ENCODE data around the gene CHMP4A.

The CHMP4A gene

DNA sequence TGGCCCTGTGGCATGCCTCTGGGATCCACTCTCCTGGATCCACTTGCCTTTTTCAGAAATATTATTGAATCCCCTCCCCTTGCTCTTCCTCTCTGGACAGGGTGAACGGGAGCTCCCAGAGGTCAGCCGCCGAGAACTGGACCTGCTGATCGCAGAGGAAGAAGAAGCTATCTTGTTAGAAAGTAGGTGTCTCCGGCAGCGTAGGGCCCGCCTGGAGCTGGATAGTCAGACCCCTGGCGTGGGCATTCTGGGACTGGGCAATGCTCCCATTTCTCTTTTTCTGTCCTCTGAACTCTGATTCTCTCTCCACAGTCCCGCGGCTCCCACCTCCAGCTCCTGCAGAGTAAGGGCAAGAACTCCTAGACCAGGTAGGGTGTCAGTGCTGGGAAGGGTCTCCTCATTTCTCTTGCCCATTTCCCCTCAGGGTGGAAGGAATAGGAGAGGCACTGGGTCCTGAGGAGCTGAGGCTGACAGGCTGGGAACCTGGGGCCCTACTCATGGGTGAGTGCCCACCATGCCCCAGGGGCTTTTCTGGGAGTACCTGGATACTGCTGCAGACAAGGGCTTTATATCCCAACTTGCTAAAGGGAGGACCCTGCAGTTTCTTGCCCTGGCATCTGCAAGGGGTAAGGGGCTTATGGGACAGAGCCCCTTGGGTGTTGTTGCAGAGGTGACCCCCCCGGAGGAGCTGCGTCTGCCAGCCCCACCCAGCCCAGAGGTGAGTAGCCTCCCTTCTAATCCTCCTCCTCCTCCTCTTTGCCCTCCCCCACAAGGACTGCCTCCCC is 36.1 kb downstream of the CHMP4A start:
- DNase-seq: no peak

DNA sequence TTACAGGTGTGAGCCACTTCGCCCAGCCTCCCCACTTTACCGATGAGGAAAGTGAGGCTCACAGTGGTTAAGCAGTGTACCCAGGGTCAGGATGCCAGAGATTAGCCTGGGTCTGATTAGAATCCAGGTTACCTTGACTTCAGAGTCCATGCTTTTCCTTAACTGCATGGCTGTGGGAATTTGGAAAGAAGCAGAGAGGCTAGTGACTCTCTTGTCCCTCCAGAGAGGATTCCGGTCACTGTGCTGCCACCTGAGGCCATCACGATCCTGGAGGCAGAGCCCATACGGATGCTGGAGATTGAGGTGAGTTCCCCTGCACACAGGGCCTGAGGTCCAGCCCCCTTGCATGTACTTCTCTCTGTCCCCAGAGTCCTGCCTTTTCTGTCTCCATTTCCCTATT is 36.7 kb downstream of the CHMP4A start:
- DNase-seq: no peak

DNA sequence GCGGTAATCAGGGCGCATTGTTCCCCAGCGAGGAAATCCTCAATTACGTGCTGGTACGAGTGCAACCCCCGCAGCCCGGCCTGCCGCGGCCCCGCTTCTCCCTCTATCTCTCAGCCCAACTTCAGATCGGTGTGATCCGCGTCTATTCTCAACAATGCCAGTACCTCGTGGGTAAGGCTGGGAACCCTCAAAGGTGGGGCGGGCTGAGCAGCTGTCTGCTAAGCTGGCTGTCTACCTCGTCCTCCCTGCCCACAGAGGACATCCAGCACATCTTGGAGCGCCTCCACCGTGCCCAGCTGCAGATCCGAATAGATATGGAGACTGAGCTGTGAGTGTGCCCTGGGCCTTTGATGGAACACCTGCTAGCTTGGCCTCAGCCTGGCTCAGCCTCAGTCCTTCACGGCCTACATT is 40.4 kb downstream of the CHMP4A start:
- DNase-seq: no peak

DNA sequence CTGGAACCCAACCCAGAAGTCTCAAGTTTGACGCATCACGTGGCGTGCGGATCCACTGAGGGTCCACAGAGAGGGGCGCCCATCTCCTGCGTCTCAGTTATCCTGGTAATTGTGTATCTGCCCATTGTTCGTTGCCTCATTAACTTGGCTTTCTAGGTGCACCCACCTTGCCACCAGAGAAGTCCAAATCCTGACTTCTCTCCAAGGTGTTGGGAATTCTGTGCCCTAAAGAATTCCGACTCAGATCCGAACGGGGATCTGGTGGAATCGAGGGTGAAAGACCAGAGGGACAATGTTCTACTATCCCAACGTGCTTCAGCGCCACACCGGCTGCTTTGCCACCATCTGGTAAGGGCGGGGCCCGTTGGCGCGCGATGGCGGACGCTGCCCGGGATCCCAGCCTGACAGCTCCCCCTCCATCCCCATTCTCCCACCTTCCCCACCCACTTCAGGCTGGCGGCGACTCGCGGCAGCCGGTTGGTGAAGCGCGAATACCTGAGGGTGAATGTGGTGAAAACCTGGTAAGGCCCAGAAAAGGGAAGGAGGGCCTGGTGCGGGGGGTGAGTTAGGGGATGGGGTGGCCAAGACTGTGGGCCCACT is 40.9 kb downstream of the CHMP4A start:
- no peak for DNase-seq

DNA sequence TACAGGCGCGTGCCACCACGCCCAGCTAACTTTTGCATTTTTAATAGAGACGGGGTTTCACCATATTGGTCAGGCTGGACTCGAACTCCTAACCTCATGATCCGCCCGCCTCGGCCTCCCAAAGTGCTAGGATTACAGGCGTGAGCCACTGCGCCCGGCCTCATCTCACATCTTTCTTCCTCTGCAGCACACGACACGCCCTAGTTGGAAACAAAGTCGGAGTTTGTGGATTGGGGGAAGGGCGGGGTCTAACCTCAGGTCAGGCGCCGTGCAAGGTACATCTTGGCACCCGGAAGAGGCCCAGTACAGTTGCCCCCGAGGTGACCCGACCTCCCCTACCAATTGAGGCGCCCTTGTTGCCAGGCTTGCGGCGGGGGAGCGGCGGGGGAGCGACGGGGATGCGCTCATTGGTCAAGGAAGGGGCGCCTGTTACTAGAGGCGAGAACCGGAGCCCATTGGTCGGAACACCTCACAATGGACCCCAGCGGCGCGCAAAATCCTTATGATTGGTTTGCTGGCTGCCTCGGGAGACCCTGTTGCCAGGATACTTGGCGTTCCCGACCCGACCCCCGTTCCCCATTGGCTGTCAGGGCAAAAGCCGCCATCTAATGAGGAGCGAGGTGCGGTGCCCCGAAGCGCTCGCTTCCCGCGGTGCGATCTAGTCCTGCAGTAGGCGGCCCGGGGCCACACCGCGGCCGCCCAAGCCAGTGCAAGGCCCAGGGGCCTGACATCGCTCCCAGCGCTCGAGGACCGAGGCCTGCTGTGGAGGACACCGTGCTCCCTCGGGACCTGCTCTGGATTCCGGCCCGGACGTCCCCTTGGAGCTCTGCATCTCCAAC is 41.6 kb downstream of the CHMP4A start, which contains the start of gene REC8:
Gene REC8 (plus strand): TSS at position 659 of the 839 bp plus-strand sequence. CDS start 473 bp downstream, outside the sequence.
- peak; percentile 75 for DNase-seq

DNA sequence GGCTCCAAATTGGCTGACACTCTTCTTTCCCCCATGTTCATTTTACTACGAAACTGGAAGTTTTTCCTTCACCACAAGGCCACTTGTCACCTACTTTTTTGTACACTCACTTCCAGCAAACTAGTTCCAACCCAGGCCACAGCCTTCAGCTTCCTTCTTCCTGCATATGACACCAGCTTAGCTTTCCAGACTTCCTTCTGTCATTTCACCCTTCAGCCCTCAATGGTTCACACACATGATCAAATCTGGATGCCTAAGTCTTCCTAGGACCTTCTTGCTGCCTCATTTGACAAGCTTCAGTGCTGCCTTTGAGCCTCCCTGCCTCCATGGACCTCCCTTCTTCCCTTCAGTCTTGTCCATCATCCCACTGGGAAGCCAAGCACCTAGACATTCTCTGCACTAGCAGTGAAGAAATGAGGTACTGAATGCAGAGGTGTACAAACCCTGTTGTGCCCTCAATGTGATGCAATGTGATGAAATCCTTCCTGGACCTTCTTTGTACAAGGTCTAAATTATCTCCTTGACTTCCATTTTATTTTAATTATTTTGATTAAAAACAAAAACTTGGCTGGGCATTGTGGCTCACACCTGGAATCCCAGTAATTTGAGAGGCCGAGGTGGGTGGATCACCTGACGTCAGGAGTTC is 45.7 kb downstream of the CHMP4A start:
- no peak for DNase-seq

DNA sequence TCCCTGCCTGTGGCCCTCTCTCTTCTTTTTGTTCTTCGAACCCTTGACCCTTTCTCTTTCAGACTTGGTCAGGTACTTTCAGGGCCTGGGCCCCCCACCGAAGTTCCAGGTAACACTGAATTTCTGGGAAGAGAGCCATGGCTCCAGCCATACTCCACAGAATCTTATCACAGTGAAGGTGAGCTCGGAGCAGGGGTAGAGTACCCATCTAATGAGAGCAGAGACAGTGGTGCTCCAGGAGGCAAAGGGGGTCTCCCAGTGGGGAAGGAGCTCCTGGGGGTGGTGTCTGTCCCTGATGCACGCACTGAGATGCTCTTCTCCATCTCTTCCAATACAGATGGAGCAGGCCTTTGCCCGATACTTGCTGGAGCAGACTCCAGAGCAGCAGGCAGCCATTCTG is 47.5 kb downstream of the CHMP4A start:
- no peak for DNase-seq

DNA sequence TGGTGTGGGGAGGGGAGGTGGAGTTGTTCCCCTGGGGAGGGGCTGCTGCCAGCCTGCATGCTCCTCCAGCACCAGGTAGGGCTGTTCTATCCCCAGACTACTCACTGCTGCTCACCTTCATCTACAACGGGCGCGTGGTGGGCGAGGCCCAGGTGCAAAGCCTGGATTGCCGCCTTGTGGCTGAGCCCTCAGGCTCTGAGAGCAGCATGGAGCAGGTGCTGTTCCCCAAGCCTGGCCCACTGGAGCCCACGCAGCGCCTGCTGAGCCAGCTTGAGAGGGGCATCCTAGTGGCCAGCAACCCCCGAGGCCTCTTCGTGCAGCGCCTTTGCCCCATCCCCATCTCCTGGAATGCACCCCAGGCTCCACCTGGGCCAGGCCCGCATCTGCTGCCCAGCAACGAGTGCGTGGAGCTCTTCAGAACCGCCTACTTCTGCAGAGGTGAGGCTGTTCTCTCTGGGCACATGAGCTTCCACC is 48.7 kb downstream of the CHMP4A start:
- no peak for DNase-seq

DNA sequence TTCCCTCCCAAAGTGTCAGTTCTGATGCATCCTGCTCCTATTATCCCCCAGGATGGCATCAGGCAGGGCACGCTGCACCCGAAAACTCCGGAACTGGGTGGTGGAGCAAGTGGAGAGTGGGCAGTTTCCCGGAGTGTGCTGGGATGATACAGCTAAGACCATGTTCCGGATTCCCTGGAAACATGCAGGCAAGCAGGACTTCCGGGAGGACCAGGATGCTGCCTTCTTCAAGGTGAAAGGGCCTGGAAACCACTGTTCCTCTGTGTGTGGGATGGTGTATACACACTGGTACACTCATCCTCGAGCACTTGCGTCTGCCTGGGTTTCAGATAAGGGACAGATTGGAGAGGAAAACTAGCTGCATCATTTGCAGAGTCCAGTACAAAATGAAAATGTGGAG is 51.2 kb downstream of the CHMP4A start:
- no peak for DNase-seq

DNA sequence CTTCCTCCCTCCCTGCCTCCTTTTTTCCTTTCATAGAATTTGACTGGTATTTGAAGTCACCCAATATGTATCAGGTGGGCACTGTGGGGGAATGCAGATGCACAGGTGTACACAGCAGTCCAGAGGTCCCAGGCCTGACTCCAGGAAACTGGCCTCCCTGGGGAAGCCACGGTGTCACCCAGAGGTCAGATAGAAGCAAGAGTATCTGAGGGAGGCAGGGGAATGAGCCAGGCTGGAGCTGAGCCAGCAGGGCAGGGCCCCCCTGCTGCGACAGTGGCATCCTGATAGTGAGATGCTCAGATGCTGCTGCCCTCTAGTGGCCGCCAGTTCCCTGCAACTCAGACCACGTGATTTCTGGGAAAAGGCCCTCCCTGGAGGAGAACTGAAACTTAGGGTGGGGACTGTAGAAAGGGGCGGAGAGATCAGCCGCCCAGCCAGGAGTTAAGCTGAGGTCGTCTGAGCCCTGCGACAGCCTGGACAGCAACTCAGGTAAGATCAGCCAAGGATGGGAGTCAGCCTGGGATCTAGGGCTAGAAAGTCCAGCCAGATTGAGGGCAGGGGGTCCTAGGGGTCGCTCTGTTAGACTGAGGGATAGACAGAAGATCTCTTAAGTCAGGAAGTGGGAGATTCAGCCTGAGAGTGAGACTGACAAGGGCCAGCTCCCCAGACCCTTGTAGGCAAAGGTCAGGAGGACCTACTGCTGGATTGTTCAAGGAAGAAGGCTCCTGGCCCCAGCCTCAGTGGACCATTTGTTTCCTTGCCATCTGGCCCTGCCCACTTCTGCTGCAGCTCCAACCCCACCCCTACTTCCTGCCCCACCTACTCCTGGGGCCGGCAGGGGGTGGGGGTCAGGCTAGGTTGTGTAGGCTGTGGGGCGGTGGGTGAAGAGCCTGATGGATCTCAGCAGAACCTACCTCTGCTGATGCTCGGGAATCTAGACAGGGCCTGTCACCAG is 52.2 kb downstream of the CHMP4A start, which contains the start of gene IRF9:
Gene IRF9 (plus strand): TSS at position 416 of the 955 bp plus-strand sequence. CDS start 880 bp downstream, outside the sequence.
- peak; percentile 96 for DNase-seq

DNA sequence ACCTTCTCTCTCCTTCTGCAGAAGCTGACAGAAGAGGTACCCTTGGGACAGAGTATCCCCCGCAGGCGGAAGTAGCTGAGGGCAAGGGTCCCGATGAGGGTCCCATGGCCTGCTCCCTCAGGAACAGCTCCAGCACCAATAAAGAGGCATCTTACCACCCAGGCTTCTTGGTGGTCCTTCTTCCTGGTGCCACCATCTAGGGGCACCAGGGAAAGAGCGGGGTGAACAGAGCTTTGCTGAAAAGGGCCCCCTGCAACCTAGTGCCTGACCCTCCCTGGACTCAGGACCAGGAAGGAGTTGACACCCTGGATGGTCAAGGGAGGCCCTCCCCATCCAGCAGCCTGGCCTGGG is 52.8 kb downstream of the CHMP4A start:
- no peak for DNase-seq

DNA sequence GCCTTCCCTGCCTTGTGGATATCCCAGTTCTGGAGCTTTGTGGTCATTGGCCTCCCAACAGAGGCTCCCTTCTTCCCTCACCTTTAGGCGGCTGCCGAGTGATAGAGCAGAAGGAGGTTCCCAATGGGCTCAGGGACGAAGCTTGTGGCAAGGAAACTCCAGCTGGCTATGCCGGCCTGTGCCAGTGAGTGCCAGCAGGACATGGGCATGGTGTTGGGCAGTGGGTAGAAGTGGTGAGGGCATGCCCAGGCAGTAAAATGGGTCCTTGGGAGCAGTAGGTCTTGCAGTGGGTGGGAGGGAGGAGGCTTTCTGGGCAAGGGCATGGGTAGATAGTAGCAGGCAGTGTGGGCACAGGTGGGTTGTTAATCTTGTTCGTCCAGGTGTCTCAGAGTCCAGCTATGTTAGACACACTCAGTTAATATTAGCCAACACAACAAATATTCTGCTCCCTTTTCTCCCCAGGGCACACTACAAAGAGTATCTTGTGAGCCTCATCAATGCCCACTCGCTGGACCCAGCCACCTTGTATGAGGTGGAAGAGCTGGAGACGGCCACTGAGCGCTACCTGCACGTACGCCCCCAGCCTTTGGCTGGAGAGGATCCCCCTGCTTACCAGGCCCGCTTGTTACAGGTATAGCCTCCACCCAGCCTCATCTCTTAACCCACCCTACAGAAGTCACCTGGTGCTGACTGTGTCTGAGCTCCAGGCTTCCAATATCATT is 53.4 kb downstream of the CHMP4A start:
- DNase-seq: no peak
